OCI-LY3 (cell line): Measurements from ENCODE around the gene MUC6.

Experiments used
- EZH2phosphoT487 ChIP-seq: fragments of 200-600 bp; shearing (Covaris generic); IDR thresholded peaks from 2 replicates; pipeline ENCODE4 v1.6.1; 2018; ENCODE audit warnings: antibody characterized with exemption, mixed run types, low read depth
- TF ChIP-seq, protein P1 (sequence below): fragments of 200-600, 300-600 bp; sonication (generic); IDR thresholded peaks from 2 replicates; pipeline ENCODE4 v1.5.1; 2014; ENCODE audit warnings: antibody characterized with exemption, low read length, low read depth

DNA sequence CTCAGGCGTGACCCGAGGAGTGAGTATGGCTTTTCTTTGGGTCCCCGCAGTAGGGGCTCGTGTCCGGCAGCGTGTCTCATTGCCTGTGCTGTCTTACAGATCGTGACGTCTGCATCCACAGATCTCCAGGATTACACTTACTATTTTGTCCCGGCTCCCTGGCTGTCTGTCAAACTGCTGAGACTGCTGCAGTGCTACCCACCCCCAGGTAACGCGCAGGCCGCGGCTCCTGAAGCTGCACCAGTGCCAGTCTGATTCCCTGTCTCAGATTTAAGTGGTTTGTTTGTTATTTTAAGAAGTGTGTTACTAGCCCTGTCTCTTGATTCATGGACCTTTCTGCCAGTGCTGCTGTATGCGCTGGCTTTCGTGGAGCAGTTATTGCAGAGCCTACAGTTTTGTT, 52.0 kb downstream of the MUC6 start:
- TF ChIP-seq, protein P1, sequence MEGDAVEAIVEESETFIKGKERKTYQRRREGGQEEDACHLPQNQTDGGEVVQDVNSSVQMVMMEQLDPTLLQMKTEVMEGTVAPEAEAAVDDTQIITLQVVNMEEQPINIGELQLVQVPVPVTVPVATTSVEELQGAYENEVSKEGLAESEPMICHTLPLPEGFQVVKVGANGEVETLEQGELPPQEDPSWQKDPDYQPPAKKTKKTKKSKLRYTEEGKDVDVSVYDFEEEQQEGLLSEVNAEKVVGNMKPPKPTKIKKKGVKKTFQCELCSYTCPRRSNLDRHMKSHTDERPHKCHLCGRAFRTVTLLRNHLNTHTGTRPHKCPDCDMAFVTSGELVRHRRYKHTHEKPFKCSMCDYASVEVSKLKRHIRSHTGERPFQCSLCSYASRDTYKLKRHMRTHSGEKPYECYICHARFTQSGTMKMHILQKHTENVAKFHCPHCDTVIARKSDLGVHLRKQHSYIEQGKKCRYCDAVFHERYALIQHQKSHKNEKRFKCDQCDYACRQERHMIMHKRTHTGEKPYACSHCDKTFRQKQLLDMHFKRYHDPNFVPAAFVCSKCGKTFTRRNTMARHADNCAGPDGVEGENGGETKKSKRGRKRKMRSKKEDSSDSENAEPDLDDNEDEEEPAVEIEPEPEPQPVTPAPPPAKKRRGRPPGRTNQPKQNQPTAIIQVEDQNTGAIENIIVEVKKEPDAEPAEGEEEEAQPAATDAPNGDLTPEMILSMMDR = no peak
- TF ChIP-seq EZH2phosphoT487 = no peak
